HEK293 (cell line): ENCODE measurements around the gene NEO1.

Experiments
- CTCF ChIA-PET: fragments of 350-600 bp; formaldehyde crosslinking; extraction: SDS; loops from one replicate; lab custom pipeline; 2021; ENCODE audit warnings: antibody characterized with exemption; lab: Yijun Ruan, JAX
- POLR2A ChIA-PET: fragments of 300-600 bp; formaldehyde crosslinking; extraction: SDS; loops from one replicate; lab custom pipeline; 2020; ENCODE audit warnings: antibody characterized with exemption, inconsistent platforms; lab: Yijun Ruan, JAX
- H3K27ac ChIP-seq: fragments of 200-500 bp; sonication (Bioruptor generic); 2 replicates; pipeline ENCODE4 v1.5.1; 2014; ENCODE audit warnings: low read depth, low read length, control low read depth, inconsistent platforms; ENCODE audit errors: extremely low read depth
- H3K36me3 ChIP-seq, 2 experiments: fragments of 200-500 bp in 1 of 2; sonication (Bioruptor generic) in 1 of 2; 1 replicate in 1 of 2; 2 replicates in 1 of 2; pipeline ENCODE4 v1.5.1; 2014 to 2017; ENCODE audit warnings: inconsistent platforms in 2 of 2, low read length in 2 of 2; ENCODE audit not compliant: control insufficient read depth in 2 of 2, insufficient read depth in 1 of 2
- H3K4me1 ChIP-seq: fragments of 200-500 bp; sonication (Bioruptor generic); 2 replicates; pipeline ENCODE4 v1.5.1; 2014; ENCODE audit warnings: mild to moderate bottlenecking, low read length, inconsistent platforms; ENCODE audit not compliant: control insufficient read depth, insufficient read depth
- H3K4me3 ChIP-seq: 2 replicates; pipeline ENCODE4 v1.5.1; 2011; ENCODE audit warnings: low read depth, mild to moderate bottlenecking, control low read depth, low read length, moderate library complexity
- H3K9me3 ChIP-seq: fragments of 200-500 bp; sonication (Bioruptor generic); 2 replicates; pipeline ENCODE4 v1.5.1; 2014; ENCODE audit warnings: low read depth, low read length, inconsistent platforms; ENCODE audit not compliant: control insufficient read depth, insufficient read depth
- IKZF3 ChIP-seq: fragments of 450-650 bp; IDR thresholded peaks from 2 replicates; pipeline ENCODE4 v1.5.0; 2018; ENCODE audit warnings: missing biosample characterization, mild to moderate bottlenecking, missing genetic modification characterization, moderate library complexity
- OSR2 ChIP-seq: fragments of 450-650 bp; formaldehyde crosslinking; IDR thresholded peaks from 2 replicates; pipeline ENCODE4 v1.5.1; 2016; ENCODE audit warnings: missing biosample characterization, missing genetic modification characterization
- PRDM2 ChIP-seq: fragments of 450-650 bp; formaldehyde crosslinking; IDR thresholded peaks from 2 replicates; pipeline ENCODE4 v1.5.1; 2016; ENCODE audit warnings: missing biosample characterization, missing genetic modification characterization, borderline replicate concordance
- YY1 ChIP-seq: fragments of 450-650 bp; formaldehyde crosslinking; IDR thresholded peaks from 2 replicates; pipeline ENCODE4 v1.5.1; 2018; ENCODE audit warnings: missing biosample characterization, missing genetic modification characterization
- ZBTB44 ChIP-seq: fragments of 450-650 bp; IDR thresholded peaks from 2 replicates; pipeline ENCODE4 v1.5.1; 2018; ENCODE audit warnings: missing biosample characterization, mild to moderate bottlenecking, missing genetic modification characterization
- ZBTB49 ChIP-seq: fragments of 450-650 bp; formaldehyde crosslinking; IDR thresholded peaks from 2 replicates; pipeline ENCODE4 v1.5.1; 2016; ENCODE audit warnings: missing biosample characterization, missing genetic modification characterization, low read depth
- ZBTB7A ChIP-seq: fragments of 450-650 bp; formaldehyde crosslinking; IDR thresholded peaks from 2 replicates; pipeline ENCODE4 v1.5.1; 2016; ENCODE audit warnings: low read depth, missing biosample characterization, missing genetic modification characterization
- ZFP41 ChIP-seq: fragments of 450-650 bp; formaldehyde crosslinking; IDR thresholded peaks from 2 replicates; pipeline ENCODE4 v1.5.1; 2016; ENCODE audit warnings: missing biosample characterization, missing genetic modification characterization, borderline replicate concordance
- ZIC2 ChIP-seq: fragments of 450-650 bp; formaldehyde crosslinking; IDR thresholded peaks from 2 replicates; pipeline ENCODE4 v1.5.1; 2016; ENCODE audit warnings: missing biosample characterization, missing genetic modification characterization
- ZNF121 ChIP-seq: fragments of 450-650 bp; formaldehyde crosslinking; IDR thresholded peaks from 2 replicates; pipeline ENCODE4 v1.5.1; 2016; ENCODE audit warnings: missing biosample characterization, missing genetic modification characterization
- ZNF202 ChIP-seq: fragments of 450-650 bp; formaldehyde crosslinking; IDR thresholded peaks from 2 replicates; pipeline ENCODE4 v1.5.1; 2016; ENCODE audit warnings: missing biosample characterization, missing genetic modification characterization, borderline replicate concordance
- ZNF26 ChIP-seq: fragments of 450-650 bp; formaldehyde crosslinking; IDR thresholded peaks from 2 replicates; pipeline ENCODE4 v1.5.1; 2016; ENCODE audit warnings: missing biosample characterization, missing genetic modification characterization
- ZNF274 ChIP-seq, 2 experiments: fragments of 200-500 bp in 1 of 2; fragments of 450-650 bp in 1 of 2; sonication (Bioruptor generic) in 1 of 2; formaldehyde crosslinking in 1 of 2; IDR thresholded peaks; 2 replicates each; pipeline versions ENCODE4 v1.5.1 to v1.6.1; 2014 to 2016; ENCODE audit warnings: borderline replicate concordance in 1 of 2, inconsistent platforms in 1 of 2, low read length in 1 of 2, missing biosample characterization in 1 of 2, missing genetic modification characterization in 1 of 2
- ZNF280D ChIP-seq: fragments of 450-650 bp; formaldehyde crosslinking; IDR thresholded peaks from 2 replicates; pipeline ENCODE4 v1.5.1; 2016; ENCODE audit warnings: missing biosample characterization, missing genetic modification characterization
- ZNF558 ChIP-seq: fragments of 450-650 bp; formaldehyde crosslinking; IDR thresholded peaks from 2 replicates; pipeline ENCODE4 v1.5.1; 2016; ENCODE audit warnings: missing biosample characterization, missing genetic modification characterization
- ZNF560 ChIP-seq: fragments of 450-650 bp; formaldehyde crosslinking; IDR thresholded peaks from 2 replicates; pipeline ENCODE4 v1.5.1; 2017; ENCODE audit warnings: missing biosample characterization, missing genetic modification characterization, borderline replicate concordance
- ZNF677 ChIP-seq: fragments of 450-650 bp; IDR thresholded peaks from 2 replicates; pipeline ENCODE4 v1.5.0; 2018; ENCODE audit warnings: missing biosample characterization, mild to moderate bottlenecking, missing genetic modification characterization, moderate library complexity
- ZNF701 ChIP-seq: fragments of 450-650 bp; formaldehyde crosslinking; IDR thresholded peaks from 2 replicates; pipeline ENCODE4 v1.5.1; 2016; ENCODE audit warnings: missing biosample characterization, missing genetic modification characterization

The NEO1 gene

GRCh38 chr15:73079565-73079964, 27.3 kb downstream of the NEO1 start (continued):
- TF ChIP-seq PRDM2 (tag by site-specific recombination) (no peak), ZIC2 (tag by site-specific recombination) (no peak), IKZF3 (tag by site-specific recombination) (no peak), ZNF26 (tag by site-specific recombination) (no peak), ZNF274 (IDR thresholded peaks at IDR 0.05; ENCODE audit: low read length) (no peak), ZNF274 (tag by site-specific recombination; IDR thresholded peaks at IDR 0.05; ENCODE audit: borderline replicate concordance) (no peak), ZNF560 (tag by site-specific recombination) (no peak), OSR2 (no peak), ZNF558 (tag by site-specific recombination) (no peak), ZBTB49 (no peak), ZFP41 (tag by site-specific recombination) (no peak)

GRCh38 chr15:73081321-73081958, 29.2 kb downstream of the NEO1 start:
- Histone ChIP-seq H3K27ac (no peak overlapping the region), H3K9me3 (0 out of 2 replicates have a peak, but pooled peaks cover 2% of the 10 kb centered on the region), H3K4me3 (no peak overlapping the region), H3K36me3 (no peaks in the 10 kb centered on the region; a peak in 1 of 3 replicates), H3K4me1 (peaks cover 12% of the 10 kb centered on the region)
- POLR2A ChIA-PET, result interaction anchor here (0.7 kb wide), 1 partner anchor 136 kb away, joined by 3 read pairs; no protein-coding TSS in a partner anchor
- CTCF ChIA-PET, result interaction anchor here (0.6 to 3.1 kb wide), 26 partner anchors 17 to 481 kb away, joined by 3 to 33 read pairs (median 4); no protein-coding TSS in a partner anchor
- TF ChIP-seq ZBTB44 (tag by site-specific recombination), result no peak
- TF ChIP-seq ZBTB7A (tag by site-specific recombination), result no peak
- no peak for TF ChIP-seq ZNF202 (tag by site-specific recombination)
- no peak for TF ChIP-seq ZNF280D
- TF ChIP-seq YY1, result no peak
- TF ChIP-seq ZNF121, result peak; percentile 96; the same call in 1 of the 2 replicates
- TF ChIP-seq ZNF701 (tag by site-specific recombination), result no peak
- TF ChIP-seq ZNF677 (tag by site-specific recombination), result no peak
